Jurkat, Clone E6-1 (cell line): ENCODE results near the gene LAPTM5.
"Not testable (repeated sequence)": the region's sequence is repeated elsewhere in the genome, so short reads cannot be mapped to it uniquely, and the experiment has no call there.

Experiments
- DNase-seq: peaks from one replicate; pipeline ENCODE4 v3.0.0-alpha.2; 2011; ENCODE audit warnings: low read depth, low spot score
- H3K4me3 ChIP-seq: 2 replicates; pipeline ENCODE4 v1.5.1; 2011; ENCODE audit warnings: mild to moderate bottlenecking, low read length, control low read depth, moderate library complexity

Gene LAPTM5

GRCh38 chr1:30692948-30693301 is 64.6 kb downstream of the LAPTM5 start:
- no peak for DNase-seq
- no peak overlapping the region for H3K4me3 ChIP-seq

GRCh38 chr1:30692201-30692947 is 65.2 kb downstream of the LAPTM5 start:
- DNase-seq, result no peak
- no peak overlapping the region for H3K4me3 ChIP-seq

- no peak overlapping the region for H3K4me3 ChIP-seq
- DNase-seq, result no peak
Observed at GRCh38 chr1:30691480-30691879, 66.1 kb downstream of the LAPTM5 start.

GRCh38 chr1:30689901-30690645 is 67.5 kb downstream of the LAPTM5 start:
- no peak overlapping the region for H3K4me3 ChIP-seq
- no peak for DNase-seq

GRCh38 chr1:30688920-30689794 is 68.4 kb downstream of the LAPTM5 start:
- no peak overlapping the region for H3K4me3 ChIP-seq
- no peak for DNase-seq

GRCh38 chr1:30688516-30688915 is 69.1 kb downstream of the LAPTM5 start:
- not testable (repeated sequence) for DNase-seq, H3K4me3 ChIP-seq

GRCh38 chr1:30687886-30688285 is 69.7 kb downstream of the LAPTM5 start:
- DNase-seq, result no peak
- no peak overlapping the region for H3K4me3 ChIP-seq

- DNase-seq, result no peak
- no peak overlapping the region for H3K4me3 ChIP-seq
Observed at GRCh38 chr1:30686236-30686935, 71.2 kb downstream of the LAPTM5 start.

- no peak overlapping the region for H3K4me3 ChIP-seq
- no peak for DNase-seq
Observed at GRCh38 chr1:30685796-30686165, 71.8 kb downstream of the LAPTM5 start.

- DNase-seq, result no peak
Observed at GRCh38 chr1:30684881-30685795, 72.4 kb downstream of the LAPTM5 start.

GRCh38 chr1:30684259-30684658 is 73.3 kb downstream of the LAPTM5 start:
- DNase-seq, result no peak
- H3K4me3 ChIP-seq, result no peak overlapping the region

More at GRCh38 chr1:30684881-30685795, 72.4 kb downstream of the LAPTM5 start:
- no peak overlapping the region for H3K4me3 ChIP-seq

- DNase-seq, result no peak
- no peak overlapping the region for H3K4me3 ChIP-seq
Observed at GRCh38 chr1:30683699-30684098, 73.9 kb downstream of the LAPTM5 start.
